GM10847 (cell line): ENCODE measurements around the gene SLC12A3.

Source experiments
- POLR2A ChIP-seq: IDR thresholded peaks from 2 replicates; pipeline ENCODE4 v1.6.1; 2011; ENCODE audit not compliant: insufficient read length; ENCODE audit errors: extremely low read depth

Gene SLC12A3

DNA sequence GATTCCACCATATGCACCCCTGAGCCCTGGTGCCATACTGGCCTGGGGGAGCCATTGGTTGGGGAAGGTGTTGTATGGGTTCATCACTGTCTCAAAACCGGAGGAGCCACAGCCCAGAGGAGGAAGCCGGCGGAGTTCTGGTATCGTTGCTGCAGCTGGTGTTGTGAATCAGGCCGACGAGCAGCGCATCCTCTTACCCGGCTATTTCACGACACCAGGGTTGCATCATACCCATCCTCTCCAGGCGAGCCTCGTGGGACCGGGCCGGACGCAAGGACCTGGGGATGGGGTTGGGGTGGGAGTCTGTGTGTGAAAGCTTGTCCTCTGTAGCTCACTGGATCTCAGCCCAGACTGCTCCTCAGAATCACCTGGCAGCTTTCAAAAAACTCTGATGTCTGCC lies 6.6 kb upstream of the SLC12A3 start:
- TF ChIP-seq POLR2A: no peak

DNA sequence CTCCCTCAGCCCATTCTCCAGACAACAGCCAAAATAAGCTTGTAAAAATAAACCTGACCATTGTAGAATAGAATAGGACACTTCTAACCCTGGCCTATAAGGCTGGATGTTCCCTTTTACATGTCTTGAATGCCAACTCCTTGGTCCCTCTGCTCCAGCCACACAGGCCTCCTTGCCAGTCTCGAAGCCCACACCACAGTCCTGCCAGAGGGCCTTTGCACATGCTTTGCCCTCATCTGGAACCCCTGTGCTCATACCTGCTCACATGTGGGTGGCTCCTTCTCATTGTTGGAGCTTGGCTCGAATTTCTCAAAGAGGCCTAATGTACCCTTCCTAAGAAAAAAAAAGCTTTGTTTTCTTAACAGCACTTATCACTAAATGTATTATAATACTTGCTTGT lies 5.4 kb upstream of the SLC12A3 start:
- TF ChIP-seq POLR2A: no peak

DNA sequence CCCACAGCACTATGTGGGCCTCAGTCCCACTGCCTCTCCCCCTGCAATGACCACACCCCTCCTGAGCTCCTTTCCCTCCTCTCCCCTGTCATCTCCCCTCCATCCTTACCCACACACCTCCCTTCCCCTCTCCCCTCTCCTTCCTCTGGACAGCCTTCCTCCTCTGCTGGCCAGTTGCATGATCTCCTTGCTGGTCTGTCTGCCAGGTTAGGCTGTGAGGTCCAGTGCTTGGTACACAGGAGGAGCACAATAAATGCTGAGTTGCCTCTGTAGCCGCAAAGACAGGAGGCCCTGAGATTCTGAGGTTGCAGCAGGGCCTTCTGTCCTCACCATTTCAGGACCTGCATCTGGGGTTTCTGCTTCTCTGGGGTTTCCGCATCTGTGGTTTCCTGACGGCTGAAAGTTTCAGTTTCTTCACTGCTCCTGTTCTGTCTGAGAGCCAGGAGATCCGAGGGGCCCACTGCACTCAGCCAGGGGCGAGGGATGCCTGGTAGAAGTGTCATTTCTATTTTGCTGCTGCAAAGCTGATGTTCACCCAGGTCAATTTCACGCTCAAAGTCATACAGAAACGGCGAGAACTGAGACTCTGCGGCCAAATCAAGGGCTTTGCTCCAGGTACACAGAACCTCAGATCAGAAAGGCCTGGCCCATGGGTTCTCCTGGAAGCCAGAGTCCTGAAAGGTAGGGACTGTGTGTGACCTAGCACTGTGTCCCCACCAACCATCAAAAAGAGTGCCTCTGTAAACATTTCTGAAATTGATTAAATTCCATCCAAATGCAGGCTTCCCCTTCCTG lies 4.6 kb upstream of the SLC12A3 start:
- no peak for TF ChIP-seq POLR2A

DNA sequence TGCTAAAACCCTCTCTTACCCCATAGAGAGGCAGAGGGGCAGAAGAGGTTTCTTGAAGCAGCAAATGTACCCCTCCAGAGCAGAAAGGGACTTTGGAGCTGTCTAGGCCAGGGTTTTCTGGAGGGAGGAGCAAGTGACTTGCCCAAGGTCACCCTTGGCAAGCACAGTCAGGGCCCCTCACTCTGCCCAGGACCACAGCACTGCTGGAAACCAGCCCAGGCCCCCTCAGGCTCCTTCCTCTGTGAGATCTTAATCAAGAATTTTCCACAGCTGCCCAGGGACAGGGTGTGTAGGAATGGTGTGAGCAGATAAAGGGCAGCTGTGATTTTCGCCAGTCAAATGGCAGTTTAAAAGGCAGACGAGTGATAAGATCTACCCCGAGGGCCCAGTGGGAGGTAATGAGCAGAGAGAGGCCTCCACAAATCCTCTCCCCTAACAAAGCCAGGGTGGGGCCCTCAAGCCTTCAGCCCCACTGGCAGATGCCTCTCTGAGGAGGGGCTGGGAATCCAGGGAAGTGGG lies 3.9 kb upstream of the SLC12A3 start:
- TF ChIP-seq POLR2A: no peak

DNA sequence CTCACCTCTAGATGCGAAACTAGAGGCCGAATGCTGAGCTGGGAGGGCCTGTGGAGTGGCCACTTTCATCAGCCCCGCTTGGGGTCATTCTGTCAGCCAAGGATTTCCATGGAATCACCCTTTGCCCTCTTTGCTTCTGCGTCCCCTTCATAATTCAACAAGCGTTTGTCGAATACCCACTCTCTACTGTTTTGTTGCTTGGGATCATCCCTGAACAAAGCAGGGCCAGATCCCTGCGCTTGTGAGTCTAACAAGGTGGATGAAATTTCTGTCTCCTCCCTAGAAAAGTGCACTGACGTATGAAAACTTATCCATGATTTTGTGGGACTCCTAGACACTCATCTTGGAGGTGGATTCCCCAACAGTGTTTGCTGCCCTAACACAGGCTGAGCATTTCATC lies 3.3 kb upstream of the SLC12A3 start:
- no peak for TF ChIP-seq POLR2A

DNA sequence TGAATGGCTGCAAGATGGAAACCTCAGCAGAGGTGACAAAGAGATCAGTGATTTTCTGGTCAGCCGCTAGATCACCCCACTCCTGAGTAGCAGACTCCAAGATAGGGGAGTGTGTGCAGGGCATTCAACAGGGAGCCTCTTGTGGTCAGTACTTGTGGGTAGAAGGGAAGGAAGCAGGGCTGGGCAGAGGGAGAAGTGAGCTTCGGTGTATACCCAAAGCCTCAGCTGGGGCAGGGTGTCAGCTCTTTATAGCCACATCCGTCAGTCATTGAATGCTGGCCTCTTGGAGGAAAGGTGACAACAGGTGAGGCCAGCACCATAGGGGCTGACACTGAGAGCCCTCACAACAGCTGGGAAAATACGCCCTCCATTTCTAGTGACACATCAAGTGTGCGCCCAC lies 2.2 kb upstream of the SLC12A3 start:
- no peak for TF ChIP-seq POLR2A

DNA sequence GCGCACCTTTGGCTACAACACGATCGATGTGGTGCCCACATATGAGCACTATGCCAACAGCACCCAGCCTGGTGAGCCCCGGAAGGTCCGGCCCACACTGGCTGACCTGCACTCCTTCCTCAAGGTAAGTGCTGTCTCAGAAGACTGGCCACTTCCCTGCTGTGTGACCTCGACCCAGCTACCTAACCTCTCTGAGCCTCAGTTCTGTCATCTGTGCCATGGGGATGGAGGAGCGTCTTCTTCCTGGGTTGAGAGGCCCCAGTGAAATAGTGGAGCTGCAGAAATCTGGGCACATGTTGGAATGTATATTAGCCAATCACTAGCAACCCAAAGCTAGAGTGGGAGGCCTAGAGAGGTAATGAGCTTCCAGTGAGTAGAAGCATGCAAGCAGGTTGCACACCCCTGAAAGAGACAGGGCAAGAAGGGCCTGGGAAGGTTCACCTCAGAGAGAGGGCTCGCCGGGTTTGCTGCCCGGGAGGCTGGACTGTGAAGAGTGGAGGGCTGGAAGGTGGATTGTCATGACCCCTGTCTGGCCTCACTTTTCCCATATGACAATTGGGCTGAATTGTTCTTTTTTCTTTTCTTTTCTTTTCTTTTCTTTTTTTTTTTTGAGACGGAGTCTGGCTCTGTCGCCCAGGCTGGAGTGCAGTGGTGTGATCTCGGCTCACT lies 521 bp downstream of the SLC12A3 start:
- TF ChIP-seq POLR2A: no peak

DNA sequence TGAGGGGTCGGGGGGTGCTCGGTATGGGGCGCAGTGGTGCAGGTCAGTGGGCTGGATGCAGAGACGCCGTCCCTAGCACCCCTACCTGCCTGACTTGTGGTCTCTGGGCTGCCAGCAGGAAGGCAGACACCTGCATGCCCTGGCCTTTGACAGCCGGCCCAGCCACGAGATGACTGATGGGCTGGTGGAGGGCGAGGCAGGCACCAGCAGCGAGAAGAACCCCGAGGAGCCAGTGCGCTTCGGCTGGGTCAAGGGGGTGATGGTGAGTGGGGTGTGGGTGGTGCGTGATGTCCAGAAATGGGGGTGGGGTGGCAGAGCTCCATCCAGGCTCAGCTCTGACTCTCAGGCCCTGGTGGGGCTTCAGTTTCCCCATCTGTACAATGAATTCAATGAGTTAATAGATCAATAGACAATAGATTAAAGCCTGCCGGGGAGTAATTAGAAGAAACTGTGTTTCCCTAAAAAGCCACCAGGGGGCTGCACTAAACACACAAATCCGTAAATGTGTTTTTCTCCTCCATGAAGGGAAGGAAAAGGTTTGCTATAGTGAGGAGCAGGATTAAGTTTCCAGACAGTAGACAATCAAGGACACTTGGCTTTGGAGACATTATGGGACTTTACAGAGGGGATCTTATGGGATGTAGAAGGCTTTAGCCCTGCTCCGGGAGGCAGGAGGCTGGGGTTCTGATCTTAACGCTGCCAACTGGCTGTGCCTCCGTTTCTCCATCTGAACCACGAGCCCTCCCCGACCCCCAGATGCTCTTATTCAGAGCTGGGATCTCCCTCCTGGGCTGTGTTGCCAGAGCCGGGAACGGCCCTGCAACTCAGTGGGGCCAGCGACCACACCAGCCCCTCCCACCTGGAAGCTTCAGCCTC lies 2.2 kb downstream of the SLC12A3 start:
- TF ChIP-seq POLR2A: no peak

DNA sequence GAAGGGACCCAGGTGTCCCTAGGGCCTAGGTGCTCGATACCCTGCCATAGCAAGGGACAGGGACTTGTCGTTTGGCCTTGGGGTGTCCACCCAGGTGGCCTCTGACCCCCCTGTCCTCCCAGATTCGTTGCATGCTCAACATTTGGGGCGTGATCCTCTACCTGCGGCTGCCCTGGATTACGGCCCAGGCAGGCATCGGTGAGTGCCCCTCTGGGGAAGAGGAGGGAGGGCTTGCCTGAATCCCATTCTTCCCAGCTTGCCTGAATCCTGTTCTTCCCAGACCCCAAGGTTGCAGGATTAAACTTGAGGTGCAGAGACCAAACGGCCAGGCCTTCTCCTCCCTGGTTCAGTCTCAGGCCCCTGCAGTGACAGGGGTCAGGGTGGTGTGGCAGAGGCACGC lies 3.2 kb downstream of the SLC12A3 start:
- no peak for TF ChIP-seq POLR2A

DNA sequence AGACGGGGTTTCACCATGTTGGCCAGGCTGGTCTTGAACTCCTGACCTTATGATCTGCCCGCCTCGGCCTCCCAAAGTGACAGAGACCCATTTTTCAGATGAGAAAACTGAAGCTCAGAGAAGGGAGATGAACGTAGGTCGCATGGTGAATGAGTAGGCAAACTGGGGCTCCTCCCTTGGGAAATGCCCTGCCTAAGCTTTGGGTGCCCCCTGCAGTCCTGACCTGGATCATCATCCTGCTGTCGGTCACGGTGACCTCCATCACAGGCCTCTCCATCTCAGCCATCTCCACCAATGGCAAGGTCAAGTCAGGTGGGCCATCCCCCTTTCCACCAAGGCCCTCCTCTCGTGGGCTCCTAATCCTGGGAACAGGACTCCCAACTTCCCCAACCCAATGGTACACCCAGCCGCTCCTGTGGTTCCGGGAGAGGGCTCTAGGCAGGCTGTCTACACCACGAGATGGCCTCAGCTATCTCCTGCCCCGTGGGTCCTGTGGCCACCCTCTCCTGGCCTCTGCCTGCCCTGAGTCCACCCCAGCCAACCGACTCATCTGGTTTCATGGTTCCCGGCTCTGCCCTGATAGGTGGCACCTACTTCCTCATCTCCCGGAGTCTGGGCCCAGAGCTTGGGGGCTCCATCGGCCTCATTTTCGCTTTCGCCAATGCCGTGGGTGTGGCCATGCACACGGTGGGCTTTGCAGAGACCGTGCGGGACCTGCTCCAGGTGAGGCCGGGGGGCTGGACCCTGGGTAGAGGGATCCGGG lies 4.7 kb downstream of the SLC12A3 start:
- TF ChIP-seq POLR2A: no peak

DNA sequence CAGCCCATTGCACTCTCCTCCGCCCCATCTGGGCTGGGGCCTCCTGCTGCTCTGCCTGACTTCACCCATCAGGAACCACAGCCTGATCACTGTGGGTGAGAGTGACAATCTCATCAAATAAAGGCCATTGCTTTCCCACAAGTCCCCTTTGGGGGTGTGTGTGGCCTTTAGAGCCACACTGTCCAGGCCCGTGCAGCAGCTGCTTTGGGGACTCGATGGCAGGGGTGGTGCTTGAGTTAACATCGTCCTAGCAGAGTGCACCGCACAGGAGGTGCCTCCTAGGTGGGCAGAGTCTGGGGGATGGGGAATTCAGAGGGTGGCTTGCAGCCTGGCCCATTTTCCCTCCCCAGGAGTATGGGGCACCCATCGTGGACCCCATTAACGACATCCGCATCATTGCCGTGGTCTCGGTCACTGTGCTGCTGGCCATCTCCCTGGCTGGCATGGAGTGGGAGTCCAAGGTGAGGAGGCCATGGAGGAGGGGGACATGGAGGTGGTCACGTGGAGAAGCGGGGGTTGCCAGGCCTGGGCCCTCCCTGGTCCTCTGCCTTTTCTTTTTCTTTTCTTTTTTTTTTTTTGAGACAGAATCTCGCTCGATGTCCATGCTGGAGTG lies 5.4 kb downstream of the SLC12A3 start:
- TF ChIP-seq POLR2A: no peak

DNA sequence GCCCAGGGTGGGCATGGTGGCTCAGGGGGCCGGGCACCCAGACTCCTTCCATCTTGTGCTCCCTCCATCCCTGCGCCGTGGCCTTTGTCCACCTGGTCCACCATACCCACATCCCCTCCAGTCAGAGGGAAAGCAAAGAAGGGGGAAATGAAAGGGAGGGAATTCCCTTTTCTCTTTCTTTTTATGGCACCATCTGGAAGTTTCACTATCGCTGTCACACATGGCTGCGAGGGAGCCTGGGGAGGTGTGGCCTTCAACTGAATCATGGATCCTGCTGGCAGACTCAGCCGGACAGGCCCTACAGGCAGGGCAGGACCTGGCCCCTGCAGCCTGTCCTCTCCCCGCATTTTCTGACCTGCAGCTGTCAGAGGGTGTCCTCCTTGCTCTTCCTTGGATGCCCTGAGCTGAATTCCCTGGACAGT lies 6.2 kb downstream of the SLC12A3 start:
- no peak for TF ChIP-seq POLR2A

DNA sequence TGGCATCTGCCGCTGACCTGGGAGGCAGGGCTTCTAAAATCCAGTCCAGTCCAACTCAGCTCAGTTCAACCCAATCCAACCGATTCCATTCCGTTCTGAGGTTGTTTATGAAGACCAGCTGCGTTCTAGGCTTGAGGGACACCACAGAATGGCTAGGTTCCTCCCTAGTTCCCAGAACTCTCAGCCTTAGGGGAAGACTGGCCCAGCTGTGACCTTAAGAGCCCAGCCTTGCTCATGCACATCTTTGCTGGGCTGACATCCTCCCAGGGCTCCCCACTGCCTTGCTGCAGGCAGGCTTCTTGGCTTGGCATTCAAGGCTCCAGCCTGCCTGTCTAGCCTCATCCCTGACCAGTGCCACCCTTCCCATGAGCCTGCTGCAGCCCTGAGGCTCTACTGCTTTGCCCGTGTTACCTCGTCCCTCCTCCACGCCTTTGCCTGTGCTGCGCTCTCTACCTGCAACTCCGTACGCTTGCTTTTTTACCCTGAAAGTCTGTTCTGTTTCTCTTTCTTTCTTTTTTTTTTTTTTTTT lies 7.9 kb downstream of the SLC12A3 start:
- no peak for TF ChIP-seq POLR2A

DNA sequence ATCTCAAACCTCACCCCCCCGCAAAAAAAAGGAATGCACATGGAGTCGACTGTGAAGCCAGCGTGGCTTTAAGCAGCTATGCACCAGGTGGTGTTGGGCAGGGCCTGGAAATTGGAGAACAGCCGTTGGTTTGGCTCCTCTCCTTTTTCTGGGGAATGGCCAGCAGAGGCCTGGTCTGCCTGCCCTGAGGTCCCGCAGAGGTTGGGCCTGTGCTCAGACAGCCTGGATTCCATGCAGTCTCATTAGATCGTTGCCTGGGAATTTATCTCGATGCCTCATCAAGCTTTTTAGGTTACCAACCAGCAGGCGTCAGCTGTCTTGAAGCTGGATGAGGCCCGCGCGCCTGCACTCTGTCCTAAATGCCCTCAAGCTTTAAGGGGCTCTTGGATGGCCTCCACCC lies 9.8 kb downstream of the SLC12A3 start:
- no peak for TF ChIP-seq POLR2A

DNA sequence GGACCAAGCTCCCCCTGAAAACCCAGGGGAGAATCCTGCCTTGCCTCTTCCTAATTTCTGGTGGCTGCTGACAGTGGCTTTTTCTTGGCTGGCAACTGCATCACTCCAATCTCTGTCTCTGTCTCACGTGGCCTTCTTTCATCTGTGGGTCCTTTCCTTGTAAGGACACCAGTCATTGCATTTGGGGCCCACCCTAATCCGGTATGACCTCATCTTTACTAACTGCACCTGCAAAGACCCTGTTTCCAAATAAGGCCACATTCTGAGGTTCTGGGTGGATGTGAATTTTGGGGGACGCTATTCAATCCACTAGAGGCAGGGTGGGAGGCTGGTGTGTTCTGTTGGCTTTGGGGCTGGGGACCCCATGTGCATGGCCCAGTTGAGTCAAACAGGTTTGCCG lies 11.0 kb downstream of the SLC12A3 start:
- no peak for TF ChIP-seq POLR2A
